Bone marrow (tissue), 2 donors: ENCODE measurements around the gene MLLT3.
"Not testable (repeated sequence)": the region's sequence is repeated elsewhere in the genome, so short reads cannot be mapped to it uniquely, and the experiment has no call there.

Experiments
- DNase-seq, 2 donors: peaks; one replicate each; lab custom pipeline; 2025; lab: John Stamatoyannopoulos, UW

Gene MLLT3

DNA sequence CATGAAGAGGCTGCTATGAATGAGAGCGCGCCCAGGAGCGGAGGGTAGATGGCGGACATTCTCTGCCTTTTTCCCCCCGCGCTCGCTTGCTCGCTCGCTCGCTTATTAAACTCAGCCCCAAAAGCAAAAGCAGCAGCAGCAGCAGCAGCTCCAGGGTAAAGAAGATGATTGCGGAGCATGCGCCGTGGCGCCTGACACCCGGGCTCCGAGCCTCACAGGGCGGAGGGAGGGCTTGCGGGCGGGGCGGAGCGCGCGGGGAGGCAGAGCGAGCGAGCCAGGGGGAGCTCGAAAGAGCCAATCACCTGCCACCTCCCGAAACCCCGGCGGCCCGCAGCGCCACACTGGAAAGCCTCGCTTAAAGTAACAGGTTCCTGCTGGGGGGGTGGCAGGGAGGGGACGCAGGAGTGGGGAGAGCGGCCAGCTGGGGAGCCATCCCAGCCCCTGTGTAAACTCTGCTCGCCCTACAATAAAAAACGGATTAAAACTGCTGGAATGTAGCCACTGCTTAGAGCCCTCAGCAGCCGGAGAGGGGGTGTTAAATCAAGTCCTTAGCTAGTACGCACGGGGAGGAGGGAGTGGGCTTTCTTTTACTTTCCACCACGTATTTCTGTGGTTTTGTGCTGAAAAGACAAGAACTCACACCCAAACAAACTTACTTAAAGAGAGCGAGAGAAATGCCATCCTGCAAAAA is at the start of gene MLLT3:
MLLT3 (minus strand) TSS at position 170 of the 691 bp plus-strand sequence.
- peak; percentile 50 to 93 for DNase-seq

GRCh38 chr9:20671635-20672034 is 49.3 kb upstream of the MLLT3 start:
- no peak for DNase-seq

DNA sequence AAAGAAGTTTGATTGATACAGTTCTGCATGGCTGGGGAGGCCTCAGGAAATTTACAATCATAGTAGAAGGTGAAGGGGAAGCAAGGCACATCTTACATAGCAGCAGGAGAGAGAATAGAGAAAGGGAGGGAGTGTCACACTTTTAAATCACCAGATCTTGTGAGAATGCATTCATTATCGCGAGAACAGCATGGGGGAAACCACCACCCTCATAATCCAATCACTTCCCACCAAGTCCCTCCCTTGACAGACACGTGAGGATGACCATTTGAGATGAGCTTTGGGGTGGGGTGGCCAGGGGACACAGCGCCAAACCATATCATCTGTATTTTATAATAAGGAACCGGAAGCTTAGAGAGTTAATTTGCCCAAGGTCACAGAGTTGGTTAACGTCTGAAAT is 48.1 kb upstream of the MLLT3 start:
- no peak for DNase-seq

DNA sequence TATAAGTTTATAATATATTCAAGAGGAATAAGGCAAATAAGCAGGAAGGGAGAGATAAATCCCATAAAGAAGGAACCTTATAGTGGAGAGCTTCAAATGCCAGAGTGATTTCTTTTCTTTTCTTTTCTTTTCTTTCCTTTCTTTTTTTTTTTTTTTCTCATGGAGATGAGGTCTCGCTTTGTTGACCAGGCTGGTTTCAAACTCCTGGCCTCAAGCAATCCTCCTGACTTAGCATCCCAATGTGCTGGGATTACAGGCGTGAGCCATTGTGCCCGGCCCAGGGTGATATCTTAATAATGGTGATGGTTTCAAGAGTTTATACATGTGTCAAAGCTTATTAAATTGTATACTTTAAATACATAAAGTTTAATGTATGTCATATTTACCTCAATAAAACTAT is 42.2 kb upstream of the MLLT3 start:
- DNase-seq, result no peak

DNA sequence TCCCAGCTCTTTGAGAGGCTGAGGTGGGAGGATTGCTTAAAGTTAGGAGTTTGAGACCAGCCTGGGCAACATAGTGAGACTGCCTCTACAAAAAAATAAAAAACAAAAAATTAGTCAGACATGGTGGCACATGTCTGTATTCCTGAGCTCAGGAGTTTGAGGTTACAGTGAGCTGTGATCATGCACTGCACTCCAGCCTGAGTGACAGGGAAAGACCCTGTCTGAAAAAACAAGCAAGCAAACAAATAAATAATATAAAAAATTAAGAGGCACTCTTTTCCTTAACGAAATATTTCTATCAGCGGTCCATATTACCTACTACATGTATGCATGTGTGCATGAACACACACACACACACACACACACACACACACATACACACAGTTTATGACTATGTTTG is 40.8 kb upstream of the MLLT3 start:
- no peak for DNase-seq

- DNase-seq, result no peak
Measured at GRCh38 chr9:20662156-20662555, 39.9 kb upstream of the MLLT3 start.

- DNase-seq, result no peak
Measured at GRCh38 chr9:20659474-20659967, 37.2 kb upstream of the MLLT3 start.

DNA sequence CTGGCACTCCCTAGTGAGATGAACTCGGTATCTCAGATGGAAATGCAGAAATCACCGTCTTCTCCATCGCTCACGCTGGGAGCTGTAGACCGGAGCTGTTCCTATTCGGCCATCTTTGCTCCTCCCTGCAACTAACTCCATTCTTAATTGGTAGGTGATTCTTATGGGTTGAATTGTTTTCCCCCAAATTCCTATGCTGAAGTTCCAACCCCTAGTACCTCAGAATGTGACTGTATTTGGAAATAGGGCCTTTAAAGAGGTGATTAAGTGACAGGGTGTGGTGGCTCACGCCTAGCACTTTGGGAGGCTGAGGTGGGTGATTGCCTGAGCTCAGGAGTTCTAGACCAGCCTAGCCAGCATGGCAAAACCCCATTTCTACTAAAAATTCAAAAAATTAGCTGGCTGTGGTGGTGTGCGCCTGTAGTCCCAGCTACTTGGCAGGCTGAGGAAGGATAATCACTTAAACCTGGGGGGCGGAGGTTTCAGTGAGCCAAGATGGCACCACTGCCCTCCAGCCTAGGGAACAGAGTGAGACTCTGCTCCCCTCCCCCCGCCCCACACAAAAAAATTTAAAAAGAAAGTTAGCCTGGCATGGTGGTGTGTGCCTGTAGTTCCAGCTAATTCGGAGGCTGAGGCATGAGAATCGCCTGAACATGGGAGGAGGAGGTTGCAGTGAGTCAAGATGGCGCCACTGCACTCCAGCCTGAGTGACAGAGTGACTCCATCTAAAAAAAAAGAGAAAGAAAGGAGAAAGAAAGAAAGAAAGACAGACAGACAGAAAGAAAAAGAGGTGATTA is 36.6 kb upstream of the MLLT3 start:
- no peak for DNase-seq

- DNase-seq, result not testable (repeated sequence)
Measured at GRCh38 chr9:20658246-20658667, 36.0 kb upstream of the MLLT3 start.

DNA sequence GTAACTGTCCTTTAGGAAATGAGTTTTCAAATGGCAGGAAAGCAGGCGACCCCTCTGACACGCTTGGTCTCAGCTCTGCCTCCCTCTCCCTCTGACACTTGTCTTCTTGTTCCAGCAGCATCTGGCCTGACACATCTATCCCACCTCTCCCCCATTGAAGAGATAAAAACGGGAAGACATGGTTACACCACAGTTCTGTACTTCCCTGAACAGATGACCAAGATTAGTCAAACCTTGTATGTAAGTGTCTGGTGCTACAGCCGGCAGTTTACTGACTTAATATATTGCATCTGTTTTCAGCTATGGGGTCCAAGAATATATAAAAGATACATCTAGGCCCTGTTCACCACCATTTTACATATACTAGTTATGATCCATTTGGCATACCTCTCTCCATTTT is 29.6 kb upstream of the MLLT3 start:
- peak in 1 of 2 donors; percentile 64 for DNase-seq

DNA sequence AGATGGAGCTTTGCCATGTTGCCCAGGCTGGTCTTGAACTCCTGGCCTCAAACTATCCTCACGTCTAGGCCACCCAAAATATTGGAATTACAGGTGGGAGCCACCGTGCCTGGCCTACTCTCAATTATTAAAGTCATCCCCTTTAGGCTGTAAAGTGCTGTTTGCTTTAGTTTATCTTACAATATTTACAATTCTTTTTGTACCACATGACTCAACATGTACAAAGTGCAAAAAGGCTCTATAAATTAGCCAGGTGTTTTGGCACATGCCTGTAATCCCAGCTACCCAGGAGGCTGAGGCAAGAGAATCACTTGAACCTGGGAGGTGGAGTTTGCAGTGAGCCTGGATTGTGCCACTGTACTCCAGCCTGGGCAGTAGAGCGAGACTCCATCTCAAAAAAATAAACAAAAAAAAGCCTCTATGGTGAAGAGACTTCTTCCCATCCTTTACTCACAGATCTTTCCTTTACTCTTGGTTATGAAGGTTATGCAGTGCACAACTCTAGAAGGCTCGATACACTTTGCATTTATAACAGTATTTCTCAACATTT is 28.5 kb upstream of the MLLT3 start:
- DNase-seq, result no peak

- DNase-seq, result no peak
Measured at GRCh38 chr9:20650313-20650712, 28.0 kb upstream of the MLLT3 start.

- no peak for DNase-seq
Measured at GRCh38 chr9:20649381-20649780, 27.1 kb upstream of the MLLT3 start.

DNA sequence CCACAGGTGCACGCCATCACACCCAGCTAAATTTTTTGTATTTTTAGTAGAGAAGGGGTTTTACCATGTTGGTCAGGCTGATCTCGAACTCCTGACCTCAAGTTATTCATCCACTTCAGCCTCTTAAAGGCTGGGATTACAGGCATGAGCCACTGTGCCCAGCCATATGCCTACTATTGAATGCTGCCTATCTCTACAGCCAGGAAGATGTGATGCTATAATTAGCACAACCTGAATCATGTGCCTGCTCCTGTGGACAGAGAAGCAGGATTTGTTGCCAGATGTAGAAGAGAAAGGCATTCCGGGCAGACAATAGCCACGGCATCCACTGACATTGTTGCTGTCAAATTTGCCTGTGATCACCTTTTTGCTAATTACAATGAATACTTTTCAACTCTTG is 24.4 kb upstream of the MLLT3 start:
- DNase-seq, result no peak

- no peak for DNase-seq
Measured at GRCh38 chr9:20643660-20644059, 21.4 kb upstream of the MLLT3 start.

GRCh38 chr9:20642045-20642444 is 19.7 kb upstream of the MLLT3 start:
- DNase-seq, result no peak

DNA sequence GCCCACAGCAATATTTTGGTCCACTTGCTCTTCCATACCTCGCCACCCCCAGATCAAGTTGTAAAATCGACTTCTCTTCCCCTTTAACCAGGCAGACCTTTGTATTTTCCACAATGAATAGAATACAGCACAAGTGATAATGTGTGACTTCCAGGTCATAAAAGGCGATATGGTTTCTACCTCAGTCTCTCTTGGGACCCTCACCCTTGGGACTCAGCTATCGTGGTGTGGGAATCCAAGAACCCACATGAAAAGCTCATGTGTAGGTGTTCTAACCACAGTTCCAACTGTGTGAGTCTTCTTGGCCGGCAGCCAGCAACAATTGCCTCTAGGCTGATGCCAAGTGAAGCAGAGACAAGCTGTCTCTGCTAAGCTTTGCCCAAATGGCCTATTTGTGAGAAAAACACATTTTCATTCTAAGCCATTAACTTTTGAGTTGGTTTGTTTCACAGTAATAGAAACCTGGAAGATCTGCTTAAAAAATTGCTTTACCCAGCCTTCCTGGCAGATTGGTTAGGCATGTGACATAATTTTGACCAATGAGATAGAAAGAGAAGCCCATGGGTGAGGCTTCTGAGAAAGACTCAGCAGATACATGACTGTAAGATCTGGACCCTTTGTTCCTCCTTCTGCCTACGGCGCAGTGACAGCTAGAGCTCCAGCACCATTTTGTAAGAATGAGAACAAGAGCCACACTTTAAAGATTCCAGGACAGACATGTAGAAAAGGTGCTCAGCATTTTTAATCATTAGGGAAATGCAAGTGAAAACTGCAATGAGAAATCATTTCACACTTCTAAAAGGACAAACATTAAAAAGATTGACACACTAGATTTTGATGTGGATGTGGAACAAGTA is 18.3 kb upstream of the MLLT3 start:
- no peak for DNase-seq

DNA sequence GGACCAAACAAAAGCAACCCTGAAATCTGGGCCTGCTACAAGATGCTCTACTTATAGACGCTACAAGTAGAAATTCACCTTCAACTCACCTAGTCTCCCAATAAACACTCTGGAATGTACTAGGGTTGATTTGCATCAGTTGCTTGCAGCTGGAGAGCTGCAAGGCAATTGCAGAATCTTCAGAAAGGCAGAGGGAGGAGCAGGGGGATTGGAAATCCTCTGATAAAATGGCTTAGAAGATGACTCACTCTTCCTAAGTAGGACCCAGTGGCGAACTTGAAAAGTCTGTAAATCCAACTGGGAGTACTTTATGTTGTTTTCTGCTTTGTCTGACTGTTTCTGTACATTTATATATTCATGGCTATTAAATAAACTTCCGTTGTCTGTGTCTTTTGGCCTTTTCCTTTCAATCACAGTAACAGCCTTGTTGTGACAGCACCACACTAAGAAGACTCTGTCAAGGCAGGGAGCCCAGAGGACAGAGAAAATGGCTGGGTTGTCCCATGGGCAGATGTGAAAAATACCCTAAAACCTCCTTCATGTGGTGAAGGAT is 14.7 kb upstream of the MLLT3 start:
- DNase-seq, result no peak

DNA sequence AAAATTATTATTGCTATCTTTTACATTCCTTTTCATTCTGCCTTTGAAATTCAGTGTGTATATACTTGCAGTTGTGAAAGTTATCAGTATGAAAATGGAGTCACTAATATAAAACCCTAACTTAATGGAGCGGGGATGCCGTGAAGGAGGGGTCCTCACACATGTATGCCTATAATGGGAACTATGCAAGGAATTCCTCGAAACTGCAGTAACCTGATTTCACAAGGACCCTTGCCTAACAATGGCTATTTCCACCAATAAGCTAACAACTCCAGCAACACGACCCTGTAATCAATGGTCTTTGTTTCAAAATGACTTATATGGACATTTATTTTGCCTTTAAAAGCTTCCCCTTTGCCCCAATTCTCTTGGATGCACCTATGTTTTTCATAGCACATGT is 12.6 kb upstream of the MLLT3 start:
- no peak for DNase-seq

DNA sequence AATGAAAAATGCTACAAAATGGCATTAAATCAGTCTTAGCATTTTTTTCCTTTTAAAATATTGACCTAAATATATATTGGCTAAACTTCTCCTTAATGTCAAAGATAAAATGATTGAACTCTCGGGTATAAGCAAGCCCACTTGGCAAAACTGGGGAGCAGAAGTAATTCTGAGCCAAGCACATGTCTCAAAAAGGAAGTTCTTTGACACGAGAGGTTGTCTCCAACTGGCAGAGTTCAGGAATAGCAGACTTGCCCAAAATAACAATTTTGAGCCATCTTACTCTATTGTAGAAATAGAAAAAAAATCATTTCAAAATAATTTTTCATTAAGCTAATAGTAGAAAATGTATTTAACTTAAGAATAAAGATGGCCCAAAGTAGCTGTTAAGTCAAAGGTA is 10.4 kb upstream of the MLLT3 start:
- no peak for DNase-seq

- no peak for DNase-seq
Measured at GRCh38 chr9:20630241-20630943, 8.1 kb upstream of the MLLT3 start.
